ENCODE data around the gene RAD51B. TPM values are rescaled to one million over a fixed set of nuclear protein-coding genes. Genes with fewer than 3 reads are reported as not detected.

RAD51B gene
- total RNA-seq, 1 experiment from 2014 or later: 28.9 TPM

GRCh38 chr14:68440820-68441219 is 621.2 kb downstream of the RAD51B start:
- DNase-seq (ENCODE audit: low read depth, low spot score): no peak
- in situ Hi-C loops (cut with HindIII; ENCODE audit: low pct_unique_long_range_greater_than_20kb, low sequenced_read_pairs): no loop called here

GRCh38 chr14:68441542-68441941 is 622.0 kb downstream of the RAD51B start:
- in situ Hi-C loops (cut with HindIII; ENCODE audit: low pct_unique_long_range_greater_than_20kb, low sequenced_read_pairs): no loop called here
- no peak for DNase-seq (ENCODE audit: low read depth, low spot score)

DNA sequence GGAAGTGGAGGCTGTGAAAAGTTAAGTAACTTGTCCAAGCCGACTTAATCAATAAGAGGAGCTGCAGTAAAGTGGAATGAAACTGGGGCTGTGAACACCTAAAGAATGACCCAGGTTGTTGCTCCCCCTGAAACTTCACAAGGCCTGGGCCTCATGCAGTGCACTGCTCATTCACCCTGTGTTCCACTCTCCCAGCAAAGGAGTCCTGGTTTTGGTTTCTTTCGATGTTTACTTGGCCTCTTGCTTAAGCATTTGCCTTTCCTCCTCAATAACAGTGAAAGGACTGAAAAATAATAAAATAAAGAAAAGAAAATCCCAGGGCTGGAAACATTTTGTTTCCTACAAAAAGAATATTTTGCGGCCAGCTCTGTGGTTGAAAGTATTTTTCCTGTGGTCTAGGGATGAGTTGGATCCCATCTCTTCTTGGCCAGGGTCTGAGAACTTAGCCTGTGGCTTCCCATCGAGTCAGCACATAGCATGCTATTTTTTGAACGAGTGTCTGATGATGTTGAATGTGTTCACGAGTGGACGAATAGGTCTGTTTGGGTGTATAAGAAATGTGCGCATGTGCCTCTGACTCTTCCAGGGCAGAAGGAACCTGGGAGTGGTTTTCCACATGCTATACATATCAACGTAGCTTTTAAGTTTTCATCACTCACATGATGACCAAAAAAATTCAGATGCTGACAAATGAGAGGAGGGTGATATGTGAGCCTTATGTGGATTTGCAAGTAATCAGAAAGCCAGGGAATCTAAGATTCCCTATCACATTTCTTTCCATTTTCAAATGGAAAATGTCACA is 623.5 kb downstream of the RAD51B start:
- DNase-seq (ENCODE audit: low read depth, low spot score): no peak
- in situ Hi-C loops (cut with HindIII; ENCODE audit: low pct_unique_long_range_greater_than_20kb, low sequenced_read_pairs): no loop called here

DNA sequence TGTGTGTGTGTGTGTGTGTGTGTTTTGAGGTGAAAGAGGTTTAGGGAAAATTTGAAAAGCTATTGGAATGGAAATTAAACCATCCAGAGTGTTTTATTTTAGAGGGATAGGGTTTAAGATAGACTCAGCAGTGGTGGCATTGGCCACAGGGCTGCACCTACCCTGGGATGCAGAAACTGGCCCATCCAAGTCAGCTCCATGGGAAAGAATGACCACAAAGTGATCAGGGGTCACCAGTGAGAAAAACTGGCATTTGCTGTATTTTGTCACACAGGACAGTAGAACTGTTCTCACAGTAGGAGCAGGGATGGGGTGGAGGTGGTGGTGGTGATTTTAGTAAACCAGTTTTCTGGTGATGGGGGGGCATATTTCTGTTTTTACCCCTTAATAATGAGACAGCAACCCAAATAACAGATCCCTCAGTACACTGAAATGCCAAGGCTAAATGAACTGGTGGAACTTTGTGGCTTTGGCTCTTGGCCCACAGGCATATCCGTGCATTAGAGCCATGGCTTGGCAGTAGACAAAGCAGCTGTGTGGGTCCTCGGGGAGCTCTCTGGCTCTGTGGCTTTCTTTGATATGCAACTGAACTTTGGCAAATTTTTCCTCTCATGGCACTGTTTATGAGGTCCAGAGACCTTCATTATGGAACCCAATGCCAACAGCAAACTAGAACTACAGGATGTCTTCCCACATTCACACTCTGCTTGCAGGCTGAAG is 625.0 kb downstream of the RAD51B start:
- in situ Hi-C loops (cut with HindIII; ENCODE audit: low pct_unique_long_range_greater_than_20kb, low sequenced_read_pairs): no loop called here
- DNase-seq (ENCODE audit: low read depth, low spot score): peak; percentile 79

DNA sequence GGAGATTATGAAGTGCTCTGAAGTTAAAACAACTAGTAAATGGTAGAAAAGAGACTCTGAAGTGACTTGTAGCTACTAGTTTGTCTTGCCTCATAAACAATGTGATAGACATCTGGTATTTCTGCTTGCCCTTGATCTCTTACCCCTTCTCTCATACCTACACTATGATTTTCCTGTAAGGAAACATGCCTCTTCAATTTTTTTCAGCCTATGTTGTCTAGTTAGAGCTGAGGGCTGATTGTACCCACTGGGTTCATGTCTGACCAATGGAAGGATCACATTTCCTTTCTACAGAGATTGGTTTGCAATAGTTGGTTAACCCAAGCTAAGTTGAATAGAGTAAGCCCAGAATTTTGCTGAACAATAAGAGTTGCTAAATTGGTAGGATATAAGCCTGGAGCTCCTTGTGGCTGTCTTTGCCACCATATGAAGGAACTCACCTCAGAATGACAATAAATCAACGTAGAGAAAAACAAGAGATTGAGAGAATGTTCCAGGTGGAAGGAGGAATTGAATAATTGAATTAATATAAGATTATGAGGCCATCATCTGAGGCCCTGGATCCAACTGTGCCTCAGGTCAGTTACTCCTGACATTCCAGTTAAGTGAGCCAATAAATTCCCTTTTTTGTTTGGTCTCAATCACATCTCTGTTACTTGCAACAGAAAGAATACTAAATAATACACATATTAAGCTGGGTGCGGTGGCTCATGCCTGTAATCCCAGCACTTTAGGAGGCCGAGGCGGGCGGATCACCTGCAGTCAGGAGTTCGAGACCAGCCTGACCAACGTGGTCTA is 626.9 kb downstream of the RAD51B start:
- DNase-seq (ENCODE audit: low read depth, low spot score): no peak
- in situ Hi-C loops (cut with HindIII; ENCODE audit: low pct_unique_long_range_greater_than_20kb, low sequenced_read_pairs): no loop called here

GRCh38 chr14:68447581-68448251 is 628.1 kb downstream of the RAD51B start:
- DNase-seq (ENCODE audit: low read depth, low spot score): no peak
- in situ Hi-C loops (cut with HindIII; ENCODE audit: low pct_unique_long_range_greater_than_20kb, low sequenced_read_pairs): no loop called here

DNA sequence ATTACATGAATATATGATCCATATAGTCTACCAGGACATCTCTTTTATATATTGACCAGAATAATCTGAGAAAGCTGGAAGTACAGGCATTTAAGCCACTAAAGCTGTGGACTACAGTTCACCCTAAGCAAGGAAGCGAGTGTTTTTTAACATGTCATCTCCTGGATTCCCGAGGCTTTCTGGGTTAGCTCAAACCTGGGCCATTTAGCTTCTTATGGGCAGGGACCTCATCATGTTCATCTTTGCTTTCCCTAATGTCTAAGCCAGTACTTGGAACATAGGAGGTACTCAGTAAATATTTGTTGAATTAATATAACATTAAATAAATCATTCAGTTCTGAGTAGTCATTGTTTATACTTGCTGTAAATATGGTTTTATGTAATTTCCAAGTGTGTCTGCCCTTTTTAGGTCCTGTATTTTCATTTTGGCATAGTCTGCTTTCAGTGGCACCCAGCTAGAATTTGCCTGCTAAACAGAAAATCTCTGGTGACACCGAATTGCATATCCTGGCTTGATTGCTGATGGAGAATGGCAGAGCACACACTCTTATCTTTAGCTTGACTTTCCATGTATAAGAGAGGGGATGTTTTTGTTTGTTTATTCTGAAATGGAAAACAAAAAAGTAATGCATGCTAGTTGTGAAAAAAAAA is 628.8 kb downstream of the RAD51B start:
- DNase-seq (ENCODE audit: low read depth, low spot score): no peak
- in situ Hi-C loops (cut with HindIII; ENCODE audit: low pct_unique_long_range_greater_than_20kb, low sequenced_read_pairs): no loop called here

- DNase-seq (ENCODE audit: low read depth, low spot score): no peak
- in situ Hi-C loops (cut with HindIII; ENCODE audit: low pct_unique_long_range_greater_than_20kb, low sequenced_read_pairs): no loop called here
These were observed 630.1 kb downstream of the RAD51B start for GRCh38 chr14:68449561-68450181.

DNA sequence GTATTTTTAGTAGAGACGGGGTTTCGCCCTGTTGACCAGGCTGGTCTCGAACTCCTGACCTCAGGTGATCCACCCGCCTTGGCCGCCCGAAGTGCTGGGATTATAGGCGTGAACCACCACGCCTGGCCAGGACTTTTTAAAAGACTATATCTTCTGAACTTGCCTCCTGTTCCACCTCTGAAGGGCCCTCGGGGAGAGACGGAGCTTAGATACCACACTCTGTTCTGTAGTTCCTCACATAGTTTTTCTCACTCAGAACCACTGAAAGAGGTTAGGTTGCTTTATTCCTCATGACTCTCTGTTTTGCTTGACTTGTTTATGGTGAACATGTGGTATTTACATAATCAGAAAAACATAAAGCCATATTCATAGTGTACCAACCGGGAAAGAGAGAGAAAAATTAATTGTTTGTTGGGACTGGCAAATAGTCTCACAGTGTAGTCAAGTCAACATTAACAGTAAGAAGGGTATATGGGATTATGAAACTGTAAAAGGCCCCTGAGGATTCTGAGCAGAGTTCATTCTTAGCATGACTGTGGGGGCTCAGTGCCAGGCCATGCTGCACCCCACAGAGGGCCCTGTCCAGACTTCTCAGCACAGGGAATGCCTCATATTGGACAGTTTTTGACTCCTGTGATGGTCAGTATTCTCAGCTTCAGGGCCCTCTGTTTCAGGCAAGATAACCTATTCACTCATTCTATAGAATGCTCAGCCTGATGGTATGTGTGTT is 631.0 kb downstream of the RAD51B start:
- peak; percentile 18 for DNase-seq (ENCODE audit: low read depth, low spot score)

GRCh38 chr14:68451696-68452373 is 632.3 kb downstream of the RAD51B start:
- DNase-seq (ENCODE audit: low read depth, low spot score): no peak

More for the DNA sequence above, 631.0 kb downstream of the RAD51B start:
- in situ Hi-C loops (cut with HindIII; ENCODE audit: low pct_unique_long_range_greater_than_20kb, low sequenced_read_pairs): no loop called here

DNA sequence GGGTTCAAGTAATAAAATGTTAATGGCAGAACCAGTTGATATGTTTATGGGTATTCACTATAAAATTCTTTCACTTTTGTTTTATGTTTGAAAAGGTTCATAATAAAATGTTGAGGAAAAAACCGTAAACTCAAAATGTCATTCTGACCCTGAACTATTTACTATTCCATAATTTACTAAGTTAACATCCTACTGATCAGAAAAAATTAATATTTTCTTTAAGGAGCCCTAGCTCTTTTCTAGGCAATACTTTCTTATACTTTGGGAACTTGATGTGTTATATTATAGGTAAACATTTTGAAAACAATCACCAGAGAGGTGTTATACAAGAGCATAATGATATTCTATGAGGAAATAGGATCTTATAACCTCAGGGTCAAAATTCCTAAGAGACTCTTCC is 638.7 kb downstream of the RAD51B start:
- DNase-seq (ENCODE audit: low read depth, low spot score): no peak
- in situ Hi-C loops (cut with HindIII; ENCODE audit: low pct_unique_long_range_greater_than_20kb, low sequenced_read_pairs): no loop called here

More at GRCh38 chr14:68451696-68452373, 632.3 kb downstream of the RAD51B start:
- in situ Hi-C loops (cut with HindIII; ENCODE audit: low pct_unique_long_range_greater_than_20kb, low sequenced_read_pairs): no loop called here

DNA sequence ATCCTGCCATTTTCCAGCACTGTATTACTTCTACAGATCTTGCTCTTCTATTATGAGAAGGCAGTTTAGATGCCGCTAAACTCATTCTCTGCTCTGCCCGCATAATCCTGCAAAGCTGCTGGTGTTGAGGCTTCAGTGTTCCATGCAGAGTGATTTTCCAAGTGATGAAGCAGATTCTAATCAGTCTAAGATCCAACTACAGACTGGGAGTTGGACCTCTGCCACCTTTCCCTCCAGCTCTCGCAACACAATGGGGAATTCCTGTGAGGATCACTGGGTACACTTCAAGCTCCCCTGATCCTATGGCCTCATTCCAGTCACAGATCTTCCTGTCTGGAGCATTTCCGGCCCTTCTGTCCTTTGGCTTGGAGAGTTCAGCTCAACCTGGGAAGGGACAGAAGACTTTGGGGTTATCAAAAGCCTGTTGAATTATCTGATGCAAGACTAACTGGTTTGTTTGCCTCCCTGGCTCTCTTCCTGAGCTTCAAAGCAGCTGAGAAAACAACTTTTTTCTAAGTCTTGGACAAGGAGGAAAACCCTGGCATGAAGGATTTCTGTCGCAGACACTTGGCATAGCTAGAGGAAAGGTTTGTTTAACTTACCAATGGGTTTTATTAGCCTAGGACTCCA is 639.4 kb downstream of the RAD51B start:
- in situ Hi-C loops (cut with HindIII; ENCODE audit: low pct_unique_long_range_greater_than_20kb, low sequenced_read_pairs): no loop called here
- no peak for DNase-seq (ENCODE audit: low read depth, low spot score)

- DNase-seq (ENCODE audit: low read depth, low spot score): no peak
- in situ Hi-C loops (cut with HindIII; ENCODE audit: low pct_unique_long_range_greater_than_20kb, low sequenced_read_pairs): no loop called here
These were observed 640.0 kb downstream of the RAD51B start for GRCh38 chr14:68459480-68460136.

- in situ Hi-C loops (cut with HindIII; ENCODE audit: low pct_unique_long_range_greater_than_20kb, low sequenced_read_pairs): no loop called here
These were observed 641.0 kb downstream of the RAD51B start for GRCh38 chr14:68460541-68460940.

DNA sequence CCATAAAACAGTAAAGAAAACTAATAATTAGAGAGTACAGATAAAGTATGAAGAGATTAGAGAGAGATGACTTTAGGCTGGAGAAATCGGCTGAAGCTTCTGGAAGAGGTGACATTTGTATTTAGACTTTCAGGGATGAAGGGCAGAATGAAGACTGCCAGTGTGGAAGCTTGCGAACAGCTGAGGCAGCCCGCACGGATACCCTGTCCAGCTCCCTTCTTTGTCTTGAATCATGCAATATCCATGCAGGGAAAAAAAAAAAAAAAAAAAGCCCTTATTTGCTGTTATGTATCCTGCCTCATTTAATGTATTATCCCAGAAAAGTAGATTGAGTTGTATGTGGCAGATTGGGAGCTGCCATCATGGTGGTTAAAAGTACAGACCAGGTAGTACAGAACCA is 641.5 kb downstream of the RAD51B start:
- no peak for DNase-seq (ENCODE audit: low read depth, low spot score)
- in situ Hi-C loops (cut with HindIII; ENCODE audit: low pct_unique_long_range_greater_than_20kb, low sequenced_read_pairs): no loop called here

More at GRCh38 chr14:68460541-68460940, 641.0 kb downstream of the RAD51B start:
- DNase-seq (ENCODE audit: low read depth, low spot score): no peak

Data from SK-MEL-5 (cell line).